NT2/D1 (cell line): ENCODE results near the gene SLC37A4.
"Not testable (repeated sequence)": the region's sequence is repeated elsewhere in the genome, so short reads cannot be mapped to it uniquely, and the experiment has no call there.

Experiments
- DNase-seq: peaks from one replicate; pipeline ENCODE4 v3.0.0-alpha.2; 2011; ENCODE audit warnings: low read depth, low spot score
- H3K27me3 ChIP-seq: 2 replicates; pipeline ENCODE4 v1.6.0; 2011; ENCODE audit warnings: mild to moderate bottlenecking; ENCODE audit not compliant: insufficient read length, insufficient read depth
- H3K36me3 ChIP-seq: 2 replicates; pipeline ENCODE4 v1.6.1; 2011; ENCODE audit warnings: mild to moderate bottlenecking, low read length, mixed read lengths; ENCODE audit not compliant: insufficient read depth, insufficient read length
- H3K4me1 ChIP-seq: 2 replicates; pipeline ENCODE4 v1.5.1; 2011; ENCODE audit not compliant: insufficient read depth, insufficient read length
- H3K4me3 ChIP-seq: 2 replicates; pipeline ENCODE4 v1.5.1; 2011; ENCODE audit warnings: low read depth; ENCODE audit not compliant: insufficient read length
- H3K9ac ChIP-seq: 2 replicates; pipeline ENCODE4 v1.6.0; 2011; ENCODE audit warnings: low read depth; ENCODE audit not compliant: insufficient read length
- H3K9me3 ChIP-seq: 2 replicates; pipeline ENCODE4 v1.5.1; 2011; ENCODE audit warnings: mild to moderate bottlenecking, low read length; ENCODE audit not compliant: insufficient read depth
- SUZ12 ChIP-seq: IDR thresholded peaks from 2 replicates; pipeline ENCODE4 v1.6.1; 2011; ENCODE audit not compliant: insufficient read length, insufficient read depth; ENCODE audit errors: extremely low read depth
- YY1 ChIP-seq: IDR thresholded peaks from 2 replicates; pipeline ENCODE4 v1.6.1; 2011; ENCODE audit not compliant: insufficient read length, insufficient read depth
- ZNF274 ChIP-seq: IDR thresholded peaks from 2 replicates; pipeline ENCODE4 v1.6.1; 2011; ENCODE audit warnings: mild to moderate bottlenecking, low read depth, low read length

Gene SLC37A4

DNA sequence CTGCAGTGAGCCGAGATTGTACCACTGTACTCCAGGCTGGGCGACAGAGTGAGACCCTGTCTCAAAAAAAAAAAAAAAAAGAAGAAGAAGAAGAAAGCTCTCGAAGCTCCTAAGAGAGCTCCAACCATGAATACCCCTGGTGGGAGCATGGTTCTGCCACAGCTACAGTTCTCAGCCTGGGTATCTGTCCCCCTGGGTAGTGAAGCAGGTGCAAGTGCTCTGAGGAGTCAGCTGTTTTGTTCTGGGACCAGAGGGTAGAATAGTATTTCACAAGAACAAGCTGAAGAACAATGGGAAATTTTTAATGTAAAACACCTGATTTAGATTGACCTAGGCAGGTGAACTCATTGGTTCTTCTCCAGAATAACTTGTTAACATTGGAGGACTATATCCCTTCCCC is 30.6 kb upstream of the SLC37A4 start:
- no peak overlapping the region for H3K4me3 ChIP-seq

DNA sequence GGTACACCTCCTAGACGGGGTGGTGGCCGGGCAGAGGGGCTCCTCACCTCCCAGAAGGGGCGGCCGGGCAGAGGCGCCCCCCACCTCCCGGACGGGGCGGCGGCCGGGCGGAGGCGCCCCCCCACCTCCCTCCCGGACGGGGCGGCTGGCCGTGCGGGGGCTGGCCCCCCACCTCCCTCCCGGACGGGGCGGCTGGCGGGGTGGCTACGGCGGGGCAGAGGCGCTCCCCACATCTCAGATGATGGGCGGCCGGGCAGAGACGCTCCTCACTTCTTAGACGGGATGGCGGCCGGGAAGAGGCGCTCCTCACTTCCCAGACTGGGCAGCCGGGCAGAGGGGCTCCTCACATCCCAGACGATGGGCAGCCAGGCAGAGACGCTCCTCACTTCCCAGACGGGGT is 28.5 kb upstream of the SLC37A4 start:
- not testable (repeated sequence) for H3K9me3 ChIP-seq, H3K9ac ChIP-seq, DNase-seq, H3K27me3 ChIP-seq, H3K4me1 ChIP-seq, H3K4me3 ChIP-seq
- peaks cover 19% of the 10 kb centered on the region for H3K36me3 ChIP-seq

More for the DNA sequence above, 30.6 kb upstream of the SLC37A4 start:
- no peak overlapping the region for H3K9ac ChIP-seq
- DNase-seq, result no peak
- no peak for TF ChIP-seq ZNF274
- TF ChIP-seq SUZ12, result no peak
- no peak for TF ChIP-seq YY1
- H3K9me3 ChIP-seq, result no peaks in the 10 kb centered on the region
- no peaks in the 10 kb centered on the region for H3K4me1 ChIP-seq
- H3K27me3 ChIP-seq, result no peaks in the 10 kb centered on the region
- H3K36me3 ChIP-seq, result no peaks in the 10 kb centered on the region

DNA sequence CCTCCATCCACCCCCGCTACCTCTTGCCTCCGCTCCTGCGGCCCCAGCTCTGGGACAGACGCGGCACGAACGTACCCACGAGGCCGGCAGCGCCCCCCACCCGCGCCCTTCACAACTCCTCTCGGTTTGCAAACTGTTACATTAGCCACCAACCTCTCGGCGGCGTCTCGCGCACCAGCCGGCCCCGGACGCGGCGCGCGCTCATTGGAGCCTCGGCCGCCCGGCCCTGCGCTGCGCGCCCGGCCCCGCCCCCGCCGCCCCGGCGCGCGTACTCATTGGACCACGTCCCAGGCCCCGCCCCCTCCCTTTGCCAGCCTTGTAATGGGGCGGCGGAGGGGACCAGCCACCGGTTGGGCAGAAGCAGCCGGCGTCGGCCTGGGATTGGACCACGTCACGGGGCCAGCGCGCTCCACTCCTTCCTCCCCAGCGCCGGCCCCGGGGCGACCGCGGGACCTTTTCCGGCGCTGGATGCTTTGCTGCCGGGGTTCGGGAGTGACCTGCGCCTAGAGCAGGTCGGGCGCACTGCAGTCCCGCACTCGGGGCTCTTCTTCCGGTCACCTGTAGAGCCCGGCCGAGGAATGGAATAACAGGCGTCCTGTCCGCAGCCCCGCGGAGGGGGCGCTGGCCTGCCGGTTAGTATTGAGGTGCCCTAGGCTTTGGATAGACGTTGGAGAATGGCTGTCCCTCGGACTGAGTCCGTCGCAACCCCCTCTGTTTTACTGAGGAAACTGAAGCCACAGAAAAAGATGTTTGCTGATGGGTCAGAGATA is 26.5 kb upstream of the SLC37A4 start, which contains the start of gene HYOU1:
Gene HYOU1, minus strand, starts transcription at position 206 of the 770 bp plus-strand sequence. CDS start 1,045 bp downstream, outside the sequence.
- TF ChIP-seq ZNF274, result no peak
- no peak for TF ChIP-seq YY1
- no peak for TF ChIP-seq SUZ12
- Histone ChIP-seq H3K9me3 (no peaks in the 10 kb centered on the region), H3K4me1 (peaks cover 6% of the 10 kb centered on the region), H3K4me3 (peak within 1 kb of the TSS; percentile 83), H3K36me3 (peaks cover 39% of the 10 kb centered on the region), H3K9ac (peak within 1 kb of the TSS; percentile 83), H3K27me3 (no peaks in the 10 kb centered on the region)
- peak; percentile 95 for DNase-seq

DNA sequence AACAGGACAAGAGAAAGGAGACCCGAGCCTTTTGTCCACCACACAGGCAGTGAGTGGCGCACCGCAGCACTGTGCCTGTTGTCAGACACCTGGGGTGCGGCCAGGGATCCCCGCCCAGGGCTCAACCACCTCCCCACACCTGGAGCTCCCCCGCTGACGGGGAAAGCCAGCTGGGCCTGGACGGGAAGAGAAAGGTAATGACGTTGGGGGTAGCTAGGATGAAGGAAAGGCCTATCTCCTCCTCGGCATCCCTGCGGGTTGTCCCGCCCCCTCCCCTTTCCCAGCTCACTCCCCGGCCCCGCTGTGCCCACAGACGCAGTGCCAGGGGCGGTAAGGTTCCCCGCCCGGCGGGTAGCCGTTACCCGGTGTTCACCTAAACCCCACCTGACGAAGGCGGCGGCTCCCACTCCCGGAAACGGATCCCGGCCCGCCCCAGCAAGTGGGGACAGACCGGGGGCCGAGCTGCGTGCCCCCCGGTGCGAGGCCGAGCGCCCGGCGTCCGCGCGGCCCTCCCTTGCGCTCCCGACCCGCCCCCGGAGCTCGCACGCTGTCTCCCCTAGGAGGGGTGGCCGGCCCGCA is 25.8 kb upstream of the SLC37A4 start:
- peaks cover 45% of the 10 kb centered on the region for H3K36me3 ChIP-seq
- no peaks in the 10 kb centered on the region for H3K9me3 ChIP-seq
- no peaks in the 10 kb centered on the region for H3K27me3 ChIP-seq
- H3K9ac ChIP-seq, result peak overlapping the region; percentile 83
- TF ChIP-seq YY1, result no peak
- TF ChIP-seq SUZ12, result no peak
- no peak for TF ChIP-seq ZNF274
- H3K4me1 ChIP-seq, result peaks cover 6% of the 10 kb centered on the region
- peak overlapping the region; percentile 83 for H3K4me3 ChIP-seq
- no peak for DNase-seq

DNA sequence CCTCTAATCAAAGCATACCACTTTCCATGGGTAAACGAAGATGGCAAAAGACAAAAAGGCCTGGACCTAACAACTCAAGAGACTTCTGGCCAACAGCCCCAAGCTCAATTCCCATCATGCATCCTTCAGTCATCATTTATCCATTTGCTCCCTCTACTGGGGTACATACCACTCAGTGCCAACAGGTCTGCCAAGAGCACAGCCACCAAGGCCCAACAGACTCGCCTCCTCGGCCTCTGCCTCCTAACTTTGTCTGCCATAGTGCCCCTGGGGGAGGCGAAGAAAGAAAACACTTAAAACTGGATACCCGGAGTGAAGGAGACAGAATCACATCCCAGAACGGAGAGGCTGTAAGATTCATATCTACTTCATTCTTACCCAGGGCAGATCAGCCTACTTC is 25.2 kb upstream of the SLC37A4 start:
- Histone ChIP-seq H3K27me3 (no peaks in the 10 kb centered on the region), H3K9ac (peak overlapping the region; percentile 83), H3K36me3 (peaks cover 51% of the 10 kb centered on the region), H3K4me3 (peak overlapping the region; percentile 83), H3K9me3 (no peaks in the 10 kb centered on the region), H3K4me1 (peaks cover 6% of the 10 kb centered on the region)
- TF ChIP-seq SUZ12 (no peak), ZNF274 (no peak), YY1 (no peak)
- DNase-seq, result no peak

DNA sequence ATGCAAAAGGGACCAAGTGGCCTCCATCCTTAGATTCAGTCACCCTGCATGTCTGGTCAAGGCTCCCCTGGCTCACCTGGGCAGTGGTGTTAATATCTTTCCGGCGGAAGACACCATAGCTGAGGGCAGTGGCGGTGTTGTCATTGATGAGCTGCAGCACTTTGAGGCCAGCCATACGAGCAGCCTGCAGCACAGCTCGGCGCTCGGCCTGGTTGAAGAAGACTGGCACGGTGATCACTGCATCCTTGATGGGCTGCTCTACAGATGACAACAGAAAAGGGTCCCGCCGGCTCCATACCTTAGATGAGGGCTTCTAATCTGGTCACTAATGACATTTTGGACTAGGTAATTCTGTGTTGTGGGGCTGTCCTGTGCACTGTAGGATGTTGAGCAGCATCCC is 23.7 kb upstream of the SLC37A4 start:
- peaks cover 6% of the 10 kb centered on the region for H3K4me1 ChIP-seq
- no peak for DNase-seq
- H3K36me3 ChIP-seq, result peaks cover 66% of the 10 kb centered on the region
- H3K27me3 ChIP-seq, result no peaks in the 10 kb centered on the region
- H3K9me3 ChIP-seq, result no peaks in the 10 kb centered on the region
- no peak overlapping the region for H3K9ac ChIP-seq
- no peak for TF ChIP-seq ZNF274
- no peak for TF ChIP-seq SUZ12
- H3K4me3 ChIP-seq, result no peak overlapping the region

DNA sequence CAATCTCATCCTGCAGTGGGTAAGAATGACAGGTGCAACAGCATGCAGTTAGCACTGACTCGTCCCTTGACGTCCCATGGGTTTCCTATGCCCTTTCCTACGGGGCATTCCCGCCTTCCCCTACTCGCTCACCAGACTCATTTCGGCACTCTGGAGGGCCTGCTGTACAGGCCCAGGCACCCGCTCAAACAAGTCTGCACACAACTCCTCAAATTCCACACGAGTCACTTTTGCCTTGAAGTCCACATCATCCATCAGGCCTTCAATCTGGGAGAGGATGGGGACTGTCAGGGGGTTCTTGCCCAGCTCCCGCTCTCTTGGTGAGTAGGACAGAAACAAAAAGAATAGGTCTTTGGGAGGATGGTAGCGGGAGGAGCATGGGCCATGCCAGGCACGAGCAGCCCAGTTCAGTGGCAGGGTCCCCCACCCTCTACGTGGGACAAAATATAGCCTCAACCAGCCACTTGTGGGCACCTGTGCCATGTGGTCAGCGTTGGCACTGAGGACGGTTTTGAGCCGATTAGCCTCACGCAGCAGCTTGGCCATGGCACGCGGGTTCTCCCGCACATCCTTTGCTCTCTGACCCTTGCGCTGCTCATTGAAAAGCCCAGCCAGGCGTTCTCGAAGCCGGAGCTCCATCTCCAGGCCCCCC is 21.6 kb upstream of the SLC37A4 start:
- Histone ChIP-seq H3K9ac (no peak overlapping the region), H3K9me3 (no peaks in the 10 kb centered on the region), H3K36me3 (peaks cover 87% of the 10 kb centered on the region), H3K4me1 (peaks cover 6% of the 10 kb centered on the region), H3K4me3 (no peak overlapping the region), H3K27me3 (no peaks in the 10 kb centered on the region)
- TF ChIP-seq SUZ12 (no peak), ZNF274 (no peak), YY1 (no peak)
- DNase-seq, result no peak
